Smooth muscle cell (in vitro differentiated cells): ENCODE results near the gene CELA2A. TPM values are rescaled to one million over a fixed set of nuclear protein-coding genes. Genes with fewer than 3 reads are reported as not detected.

Experiments used
- DNase-seq: peaks from one replicate; lab custom pipeline; 2025; ENCODE audit not compliant: unreplicated experiment; lab: John Stamatoyannopoulos, UW
- H2AFZ ChIP-seq: fragments of 200-600 bp; sonication (generic); 2 replicates; pipeline ENCODE4 v1.6.0; 2016; ENCODE audit warnings: antibody characterized with exemption, low read depth, mild to moderate bottlenecking
- H3F3A ChIP-seq: fragments of 200-600 bp; sonication (generic); 2 replicates; pipeline ENCODE4 v1.6.0; 2017; ENCODE audit warnings: antibody characterized with exemption, low read depth
- H3K27ac ChIP-seq: fragments of 200-600 bp; sonication (generic); 2 replicates; pipeline ENCODE4 v1.5.1; 2016; ENCODE audit warnings: low read depth, mild to moderate bottlenecking
- H3K27me3 ChIP-seq: fragments of 200-600 bp; sonication (generic); 2 replicates; pipeline ENCODE4 v1.6.1; 2016; ENCODE audit warnings: low read depth, mild to moderate bottlenecking
- H3K36me3 ChIP-seq: fragments of 200-600 bp; sonication (generic); 2 replicates; pipeline ENCODE4 v1.5.1; 2016; ENCODE audit warnings: low read depth
- H3K4me1 ChIP-seq: fragments of 200-600 bp; sonication (generic); 2 replicates; pipeline ENCODE4 v1.5.1; 2016; ENCODE audit warnings: low read depth
- H3K4me2 ChIP-seq: fragments of 200-600 bp; sonication (generic); 2 replicates; pipeline ENCODE4 v1.6.0; 2016; ENCODE audit warnings: mild to moderate bottlenecking
- H3K4me3 ChIP-seq: fragments of 200-600 bp; sonication (generic); 2 replicates; pipeline ENCODE4 v1.5.1; 2016; ENCODE audit warnings: mild to moderate bottlenecking
- H3K79me2 ChIP-seq: fragments of 200-600 bp; sonication (generic); 2 replicates; pipeline ENCODE4 v1.6.0; 2016; ENCODE audit warnings: low read depth, mild to moderate bottlenecking
- H3K9ac ChIP-seq: fragments of 200-600 bp; sonication (generic); 2 replicates; pipeline ENCODE4 v1.6.0; 2016; ENCODE audit warnings: low read depth
- H3K9me3 ChIP-seq: fragments of 200-600 bp; sonication (generic); replicated peaks from 2 replicates; pipeline ENCODE4 v1.5.1; 2016; ENCODE audit warnings: low read depth
- H4K20me1 ChIP-seq: fragments of 200-600 bp; sonication (generic); 2 replicates; pipeline ENCODE4 v1.6.0; 2016; ENCODE audit warnings: low read depth
- CTCF ChIP-seq: fragments of 200-600 bp; sonication (generic); IDR thresholded peaks from 2 replicates; pipeline ENCODE4 v1.5.1; 2017; ENCODE audit warnings: borderline replicate concordance, mild to moderate bottlenecking, antibody characterized with exemption; ENCODE audit not compliant: insufficient read depth, poor library complexity, severe bottlenecking
- WGBS: methylation state at CpG from one replicate; pipeline ENCODE4 v1.1.7; 2016; ENCODE audit warnings: low lambda C conversion rate; 5-methylcytosine and 5-hydroxymethylcytosine counted together
- polyA plus RNA-seq: library from polyadenylated mRNA; unstranded; fragments of >200 nt; fragmentation: Nextera tagmentation; extraction: Ambion mirVana; gene quantifications from 2 replicates; pipeline ENCODE4 v1.2.1, GENCODE V29; 2016
- total RNA-seq: library from RNA; depleted of rRNA; stranded (reverse); fragments of >200 nt; gene quantifications from 2 replicates; pipeline ENCODE4 v1.2.3, GENCODE V29; 2014

CELA2A gene
- total and polyA plus RNA-seq, 2 experiments from 2014 or later, result 2.6 TPM; not detected in 1

DNA sequence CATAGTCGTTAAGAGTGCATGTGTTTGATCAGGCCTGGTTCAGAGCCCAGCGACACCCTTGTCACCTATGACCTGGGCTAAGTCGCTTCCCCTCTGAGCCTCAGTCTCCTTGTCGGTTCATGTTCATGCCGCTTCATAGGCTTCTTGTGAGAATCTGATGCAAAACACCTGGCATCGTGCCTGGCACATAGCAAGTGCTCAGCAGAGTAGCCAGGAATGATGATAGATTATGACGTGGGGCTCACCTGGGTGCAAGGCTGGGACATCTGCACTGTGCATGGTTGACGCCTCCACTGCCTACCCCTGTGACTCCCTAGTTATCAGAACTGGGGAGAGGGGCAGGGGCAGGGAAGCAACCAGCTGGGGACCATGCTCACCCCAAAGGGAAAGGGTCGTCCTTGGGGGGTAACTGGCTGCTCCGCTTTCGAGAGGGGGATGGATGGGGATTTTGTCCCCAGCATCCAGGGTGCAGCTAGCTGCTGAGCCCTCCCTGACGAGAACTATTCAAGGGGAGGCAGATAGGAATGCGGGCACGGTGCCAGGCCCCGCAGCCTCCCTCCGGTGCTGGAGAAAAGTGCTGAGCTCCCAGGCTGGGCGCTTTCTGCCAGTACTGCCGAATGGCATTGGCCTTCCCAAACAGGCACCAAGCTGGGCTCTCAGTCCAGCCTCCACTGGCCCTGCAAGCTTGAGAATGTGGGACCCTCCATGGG, 37.6 kb upstream of the CELA2A start:
- Histone ChIP-seq H3K4me3 (no peak overlapping the region), H2AFZ (no peak overlapping the region), H4K20me1 (peaks cover 39% of the 10 kb centered on the region), H3K4me2 (no peak overlapping the region), H3K9me3 (no peaks in the 10 kb centered on the region), H3K79me2 (no peaks in the 10 kb centered on the region), H3K9ac (no peak overlapping the region), H3K27ac (no peak overlapping the region), H3F3A (no peaks in the 10 kb centered on the region), H3K27me3 (no peaks in the 10 kb centered on the region), H3K36me3 (no peaks in the 10 kb centered on the region), H3K4me1 (no peaks in the 10 kb centered on the region)
- WGBS, result 93% methylated on average over 18 of the region's 18 CpGs
- no peak for TF ChIP-seq CTCF
- no peak for DNase-seq

DNA sequence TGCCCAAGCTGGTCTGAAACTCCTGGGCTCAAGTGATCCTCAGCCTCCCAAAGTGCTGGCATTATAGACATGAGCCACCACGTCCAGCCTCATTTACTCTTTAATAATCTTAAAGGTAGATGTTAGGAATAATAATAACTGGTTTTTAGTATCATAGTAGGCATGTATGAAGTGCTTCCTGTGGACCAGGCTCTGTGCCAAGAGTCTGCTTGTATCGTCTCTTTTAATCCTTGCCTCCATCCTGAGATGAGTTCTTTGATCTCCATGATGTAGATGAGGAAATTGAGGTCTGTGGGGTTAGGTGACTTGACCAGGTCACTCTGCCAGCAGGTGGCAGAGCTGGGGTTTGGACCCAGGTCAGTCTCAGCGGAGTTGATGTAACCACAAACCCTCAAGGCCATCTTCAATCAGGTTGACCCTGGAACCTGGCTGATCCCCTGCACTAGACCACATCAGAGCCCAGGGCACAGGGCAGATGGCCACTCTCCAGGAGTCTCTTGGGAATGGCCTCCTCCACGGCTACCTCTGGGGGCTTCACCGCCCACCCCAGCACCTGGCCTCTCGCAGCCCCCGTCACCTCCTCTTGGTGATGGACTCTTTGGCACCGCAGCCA, 35.6 kb upstream of the CELA2A start:
- H3K4me2 ChIP-seq, result no peak overlapping the region
- H3K9ac ChIP-seq, result no peak overlapping the region
- TF ChIP-seq CTCF, result no peak
- no peaks in the 10 kb centered on the region for H3K9me3 ChIP-seq
- no peaks in the 10 kb centered on the region for H3K27me3 ChIP-seq
- H3K79me2 ChIP-seq, result no peaks in the 10 kb centered on the region
- H3K4me3 ChIP-seq, result no peak overlapping the region
- H3K36me3 ChIP-seq, result no peaks in the 10 kb centered on the region
- no peak for DNase-seq
- no peaks in the 10 kb centered on the region for H3F3A ChIP-seq
- H4K20me1 ChIP-seq, result peaks cover 43% of the 10 kb centered on the region
- H3K4me1 ChIP-seq, result no peaks in the 10 kb centered on the region
- H3K27ac ChIP-seq, result no peak overlapping the region
- H2AFZ ChIP-seq, result no peak overlapping the region
- WGBS, result 97% methylated on average over 8 of the region's 8 CpGs

DNA sequence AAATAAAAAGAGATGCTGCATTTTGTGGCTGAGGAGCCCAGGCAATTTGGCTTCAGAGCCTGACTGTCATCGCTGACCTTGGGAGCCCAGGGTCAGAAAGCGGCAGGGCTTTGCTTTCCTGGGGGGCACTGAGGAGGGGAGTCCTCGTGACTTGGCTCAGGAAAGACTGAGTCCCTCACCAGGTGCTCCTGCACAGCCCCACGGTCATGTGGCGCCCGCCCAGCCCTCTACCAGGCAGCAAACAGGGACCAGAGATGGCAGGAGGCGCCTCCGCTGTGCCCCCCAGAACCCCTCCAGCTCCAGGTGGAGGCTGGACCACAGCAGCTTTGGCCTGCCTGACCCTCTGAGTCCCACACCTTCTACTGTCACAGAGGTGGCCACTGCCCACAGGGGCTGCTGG, 33.7 kb upstream of the CELA2A start:
- Histone ChIP-seq H3K27ac (no peak overlapping the region), H3K4me1 (no peaks in the 10 kb centered on the region), H3K9me3 (no peaks in the 10 kb centered on the region), H4K20me1 (peaks cover 36% of the 10 kb centered on the region), H3K27me3 (no peaks in the 10 kb centered on the region), H3K36me3 (no peaks in the 10 kb centered on the region), H3K79me2 (no peaks in the 10 kb centered on the region), H3F3A (no peaks in the 10 kb centered on the region), H3K4me3 (no peak overlapping the region), H3K4me2 (no peak overlapping the region), H2AFZ (no peak overlapping the region), H3K9ac (no peak overlapping the region)
- no peak for TF ChIP-seq CTCF
- 94% methylated on average over 8 of the region's 8 CpGs for WGBS
- no peak for DNase-seq
